HG03354 (cell line): ENCODE results near the gene CLIC1.

ENCODE experiments used
- ATAC-seq: cut with Tn5 transposase; IDR thresholded peaks from one replicate; pipeline ENCODE4 v1.9.1; 2021; ENCODE audit warnings: mild to moderate bottlenecking; ENCODE audit not compliant: unreplicated experiment, poor library complexity, severe bottlenecking

The CLIC1 gene

DNA sequence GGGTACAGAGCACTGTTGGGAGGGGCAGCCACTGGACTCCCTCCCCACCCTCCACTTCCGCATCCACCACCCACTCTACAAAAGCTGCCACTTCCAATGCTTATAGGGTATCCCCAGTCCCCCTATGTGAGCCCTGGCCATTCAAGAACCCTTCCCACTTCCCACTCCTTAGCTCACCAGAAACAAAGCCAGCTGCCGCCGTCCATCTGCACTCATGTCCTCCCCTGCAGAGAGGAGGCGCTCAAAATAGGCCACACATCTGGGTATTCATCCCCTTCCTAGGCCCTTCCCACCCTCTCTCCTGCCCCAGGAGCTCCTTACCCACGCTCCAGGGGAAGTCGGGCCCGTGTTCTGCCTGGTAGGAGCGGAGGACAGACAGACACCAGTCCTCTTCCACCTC is 49.0 kb downstream of the CLIC1 start:
- no peak for ATAC-seq

DNA sequence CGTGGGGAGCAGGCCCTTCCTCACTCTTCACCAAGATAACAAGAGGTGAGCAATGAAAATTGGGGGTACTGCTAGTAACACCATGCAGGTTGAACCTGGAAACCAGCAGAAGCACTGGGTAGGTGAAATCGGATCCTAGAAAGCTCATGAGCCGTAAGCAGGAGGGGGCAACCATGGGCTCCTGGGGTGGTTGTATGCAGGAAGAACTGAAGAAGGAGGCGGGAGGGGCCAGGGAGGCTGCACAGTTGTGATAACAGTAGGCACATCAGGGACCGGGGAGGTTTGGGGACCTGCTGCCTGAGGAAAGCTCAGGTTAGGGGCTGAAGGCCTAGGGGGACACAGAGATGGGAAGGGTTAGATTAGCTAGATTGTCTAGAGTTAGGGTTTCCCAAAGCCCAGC is 49.8 kb downstream of the CLIC1 start:
- ATAC-seq, result no peak

DNA sequence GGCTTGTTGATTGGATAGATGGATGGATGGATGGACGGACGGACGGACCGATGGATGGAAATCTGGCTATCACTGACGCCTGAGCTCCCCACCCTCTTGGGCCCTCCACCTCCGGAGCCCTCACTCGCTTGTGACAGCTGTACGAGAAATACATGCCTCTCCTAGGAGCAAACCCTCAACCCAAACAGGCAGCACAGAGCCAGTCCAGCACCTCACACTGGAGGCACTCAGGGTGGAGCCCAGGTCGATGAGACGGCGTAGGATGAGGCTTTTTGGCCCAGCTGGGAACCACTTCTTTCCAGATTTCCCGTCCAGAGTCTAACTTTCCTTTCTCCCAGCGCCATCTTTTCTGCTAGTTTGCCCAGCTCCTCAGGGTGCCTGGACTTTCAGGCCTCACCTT is 52.7 kb downstream of the CLIC1 start:
- ATAC-seq, result no peak

DNA sequence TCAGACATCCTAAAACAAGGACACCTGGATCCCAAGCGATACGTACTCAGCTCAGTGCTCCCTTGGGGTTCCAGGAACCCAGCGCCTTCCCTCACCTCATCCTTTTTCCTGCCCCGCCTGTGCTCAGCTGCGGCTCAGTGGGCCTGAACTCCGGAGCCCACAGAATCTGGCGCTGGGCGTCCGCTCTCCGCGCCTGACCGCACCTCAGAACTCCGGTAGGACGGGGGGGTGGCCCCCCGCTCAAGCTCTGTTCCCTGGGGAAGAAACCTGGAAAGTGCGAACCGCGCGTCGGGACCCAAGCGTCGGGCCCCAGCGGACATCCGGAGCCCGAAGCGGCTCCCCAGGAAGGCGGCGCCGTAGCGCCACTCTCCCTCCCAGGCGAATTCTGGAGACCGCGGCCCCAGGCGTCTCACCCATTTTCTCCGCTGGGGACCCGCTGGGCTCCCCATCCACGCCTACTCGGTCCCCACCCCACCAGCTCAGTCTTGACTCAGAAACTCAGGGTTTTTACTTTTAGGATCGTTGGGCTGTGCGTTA is 55.1 kb downstream of the CLIC1 start:
- ATAC-seq, result peak; percentile 39
